GM18873 (cell line): ENCODE data around the gene TCF19.
A peak's percentile ranks its signal among the peaks of the same experiment; 100 is the strongest.

Source experiments
- ATAC-seq: cut with Tn5 transposase; IDR thresholded peaks from one replicate; pipeline ENCODE4 v1.9.1; 2021; ENCODE audit warnings: mild to moderate bottlenecking, moderate library complexity, moderate number of reproducible peaks; ENCODE audit not compliant: unreplicated experiment, low FRiP score

The TCF19 gene, protein sequence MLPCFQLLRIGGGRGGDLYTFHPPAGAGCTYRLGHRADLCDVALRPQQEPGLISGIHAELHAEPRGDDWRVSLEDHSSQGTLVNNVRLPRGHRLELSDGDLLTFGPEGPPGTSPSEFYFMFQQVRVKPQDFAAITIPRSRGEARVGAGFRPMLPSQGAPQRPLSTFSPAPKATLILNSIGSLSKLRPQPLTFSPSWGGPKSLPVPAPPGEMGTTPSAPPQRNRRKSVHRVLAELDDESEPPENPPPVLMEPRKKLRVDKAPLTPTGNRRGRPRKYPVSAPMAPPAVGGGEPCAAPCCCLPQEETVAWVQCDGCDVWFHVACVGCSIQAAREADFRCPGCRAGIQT

DNA sequence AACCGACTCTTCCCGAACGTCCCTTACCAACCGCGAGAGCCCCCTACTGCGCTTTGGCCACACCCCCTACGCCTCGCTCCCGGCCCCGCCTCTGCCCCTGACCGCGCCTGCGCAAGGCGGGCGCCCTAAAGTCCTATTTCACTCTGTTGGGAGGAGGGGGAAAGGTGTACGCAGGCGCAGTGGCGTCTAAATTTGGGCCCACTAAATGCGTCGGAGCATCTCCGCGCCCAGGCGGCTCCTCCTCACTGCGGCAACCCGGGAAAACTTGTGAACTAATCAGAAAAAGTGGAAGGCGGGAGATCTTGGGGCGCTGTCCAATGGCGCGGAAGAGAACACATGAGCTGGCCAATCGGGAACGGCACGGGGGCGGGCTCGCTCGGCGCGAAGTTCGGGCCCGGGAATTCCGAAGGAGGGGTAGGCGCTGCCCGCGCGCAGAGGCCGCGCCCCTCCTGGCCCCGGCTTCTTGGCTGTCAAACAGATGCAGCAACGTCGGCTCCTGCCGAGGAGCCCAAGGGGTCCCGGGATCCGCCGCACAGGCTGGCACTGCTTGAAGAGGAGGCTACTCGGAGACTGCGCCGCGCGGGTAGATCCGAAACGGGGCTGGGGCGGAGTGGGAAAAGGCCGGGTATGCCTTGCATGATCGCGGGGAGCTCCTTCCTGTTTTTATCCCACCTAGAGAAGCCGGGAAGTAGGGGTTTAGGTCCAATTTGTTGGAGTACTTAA, at the start of gene TCF19:
TCF19 (plus strand) TSS at position 450 of the 723 bp plus-strand sequence. CDS start 881 bp downstream, outside the sequence.
- ATAC-seq, result peak; percentile 82

DNA sequence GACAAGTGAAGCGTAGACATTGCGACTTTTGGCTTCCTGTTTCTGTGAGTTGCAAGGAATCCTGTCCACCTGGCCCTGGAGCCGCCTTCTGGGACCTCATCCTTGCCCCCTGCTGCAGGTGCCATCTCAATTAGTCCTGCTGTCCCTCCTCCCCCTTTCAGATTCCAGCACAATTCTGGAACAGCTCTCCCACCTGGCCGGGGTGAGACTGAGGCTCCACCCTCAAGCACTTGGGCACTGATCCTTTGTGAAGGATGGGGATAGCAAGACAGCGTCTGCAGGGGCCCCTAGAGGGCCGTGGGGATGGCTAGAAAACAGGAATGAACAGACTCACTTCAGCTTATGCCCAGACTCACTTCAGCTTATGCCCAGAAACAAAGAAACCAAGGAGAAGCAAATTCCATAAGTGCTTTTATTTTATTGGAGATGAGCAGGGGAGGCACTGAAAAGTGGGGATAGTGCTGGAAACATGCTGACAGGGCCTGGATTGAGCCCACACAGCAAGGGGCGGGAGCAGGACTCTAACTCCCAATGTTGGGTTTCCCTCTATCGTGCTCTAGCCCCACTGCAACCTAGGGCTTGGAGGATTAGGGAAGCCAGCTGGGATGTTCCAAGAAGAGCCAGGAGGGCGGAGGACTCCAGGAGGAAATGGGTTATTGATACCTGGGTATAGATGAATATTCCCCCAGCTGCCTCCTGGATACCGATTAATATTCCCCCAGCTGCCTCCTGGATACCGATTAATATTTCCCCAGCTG, 47.4 kb upstream of the TCF19 start:
- no peak for ATAC-seq

DNA sequence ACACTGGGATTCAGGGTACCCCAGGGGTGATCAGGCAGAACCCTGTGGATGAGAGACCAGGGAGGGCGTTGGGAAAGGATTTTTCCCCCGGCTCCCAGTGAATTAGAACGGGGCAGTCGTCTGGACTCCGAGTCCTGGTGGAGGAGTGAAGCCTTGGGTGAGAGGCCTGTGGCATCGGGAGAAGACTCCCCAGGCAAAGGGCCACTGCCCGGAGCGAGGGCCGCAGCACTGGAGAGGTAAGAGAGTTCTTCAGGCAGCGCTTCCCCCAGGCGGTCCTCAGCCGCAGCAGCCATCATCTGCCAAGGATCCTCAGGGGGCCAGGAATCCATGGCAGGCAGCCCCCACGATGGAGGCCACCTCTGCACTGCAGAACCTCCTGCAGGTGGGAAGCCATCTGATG, 46.7 kb upstream of the TCF19 start:
- no peak for ATAC-seq

DNA sequence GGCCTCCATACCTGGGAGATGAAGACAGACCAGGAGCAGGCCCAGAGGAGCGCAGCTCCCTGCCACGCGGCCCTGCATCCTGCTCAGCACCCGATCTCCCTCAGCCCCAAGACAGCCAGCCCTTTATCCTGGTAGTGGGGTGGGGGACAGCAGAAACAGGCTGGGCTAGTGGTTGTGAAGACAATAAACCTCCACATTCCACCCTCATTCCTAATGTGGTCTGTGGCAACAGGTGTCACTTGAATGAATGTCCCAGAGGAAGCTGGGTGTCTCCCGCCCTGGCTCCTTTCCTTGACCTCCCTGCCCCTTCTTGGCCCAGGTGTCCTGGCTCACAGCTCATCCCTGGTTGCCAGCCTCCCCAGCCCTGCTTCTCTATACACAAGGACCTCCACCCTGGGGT, 45.9 kb upstream of the TCF19 start, which contains the start of gene C6orf15:
C6orf15 (minus strand) TSS at position 98 of the 400 bp plus-strand sequence; CDS start at position 78, 20 bp downstream.
- no peak for ATAC-seq

DNA sequence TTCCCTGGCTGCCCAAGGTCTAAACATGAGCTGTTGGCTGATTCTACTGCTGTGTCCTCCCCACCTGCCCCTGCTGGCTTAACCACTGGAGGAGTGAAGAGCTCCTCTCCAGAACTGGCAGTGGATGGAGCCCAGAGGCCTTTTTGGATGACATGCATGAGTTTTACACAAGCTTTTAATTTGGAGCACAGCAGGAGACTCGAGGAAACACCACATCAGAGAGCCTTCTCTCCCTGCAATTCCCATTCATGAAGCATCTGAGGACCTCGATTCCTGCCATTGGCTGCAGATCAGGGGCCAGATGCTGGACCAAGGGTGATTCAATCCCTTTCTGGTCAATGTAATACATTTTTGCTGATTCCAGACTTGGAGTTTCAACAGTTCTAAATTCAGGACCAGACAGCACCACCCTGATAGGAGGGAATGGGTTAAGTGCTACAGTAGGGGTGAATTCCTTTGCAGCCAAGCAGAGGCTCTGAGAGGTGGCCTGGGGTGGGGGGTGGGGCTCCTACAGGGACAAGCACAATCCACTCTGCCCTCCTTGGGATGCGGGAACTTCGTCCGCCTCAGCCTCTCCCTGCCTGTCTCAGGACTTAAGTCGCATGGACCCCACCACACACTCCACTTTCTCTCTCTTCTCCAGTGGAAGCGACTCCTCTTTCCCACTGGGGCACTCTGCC, 44.4 kb upstream of the TCF19 start:
- ATAC-seq, result no peak

DNA sequence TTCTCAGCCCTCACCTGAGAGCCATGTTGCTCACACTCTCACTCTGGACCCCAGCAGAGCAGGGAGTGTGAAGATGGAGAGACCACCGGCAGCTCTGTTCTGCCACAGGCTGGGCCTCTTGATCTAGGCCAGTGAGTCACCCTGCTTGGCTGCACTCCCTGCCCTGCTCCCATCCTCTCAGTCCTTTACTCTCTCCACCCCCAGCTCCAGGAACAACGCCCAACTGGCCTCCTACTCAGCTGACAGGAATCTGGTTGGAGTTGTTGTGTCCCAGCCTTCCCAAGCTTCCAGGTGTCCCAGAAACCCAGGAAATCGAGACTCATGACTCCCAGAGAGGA, 43.9 kb upstream of the TCF19 start, which contains the start of gene PSORS1C1:
PSORS1C1 (plus strand) TSS at position 260 of the 338 bp plus-strand sequence. CDS start 14,833 bp downstream, outside the sequence.
- ATAC-seq, result no peak

DNA sequence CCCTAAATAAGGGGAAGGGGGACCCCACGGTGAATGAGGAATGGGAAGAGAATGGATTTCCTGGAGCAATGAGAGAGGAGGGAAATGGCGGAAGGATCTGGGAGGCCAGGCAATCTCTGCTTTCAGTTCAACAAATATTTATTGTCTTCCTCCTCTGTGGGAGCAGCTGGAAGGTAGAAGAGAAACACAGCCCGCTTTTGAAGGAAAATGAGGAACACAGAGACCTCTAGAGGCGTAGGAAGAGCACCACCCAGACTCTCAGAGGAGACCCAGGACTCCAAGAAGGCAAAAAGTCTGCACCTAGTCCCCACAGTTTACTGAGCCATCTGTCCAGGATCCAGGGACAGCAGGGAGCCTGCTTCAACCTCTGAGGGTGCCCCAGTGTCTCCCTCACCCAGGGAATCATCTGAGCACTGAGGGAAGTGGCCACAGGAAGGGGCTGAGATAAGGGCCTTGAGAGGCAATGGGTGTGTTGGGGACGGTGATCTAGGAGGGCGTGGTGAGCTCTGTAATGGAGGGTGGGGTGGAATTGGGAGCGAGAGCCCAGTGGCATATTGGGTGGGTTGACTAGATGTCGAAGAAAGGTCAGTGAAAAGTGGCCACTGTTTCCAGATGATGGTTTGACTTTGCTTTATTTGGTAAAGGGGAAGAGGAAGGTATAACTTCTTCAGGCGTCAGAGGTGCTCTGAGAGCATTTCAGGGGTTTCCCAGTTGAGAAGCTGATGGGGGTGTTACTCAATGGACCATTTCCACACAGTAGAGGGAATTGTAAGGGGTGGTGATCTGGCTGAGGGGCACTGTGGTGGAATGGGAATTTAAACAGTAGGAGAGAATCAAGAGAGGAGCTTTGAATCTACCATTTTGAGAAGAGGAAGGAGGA, 43.2 kb upstream of the TCF19 start:
- ATAC-seq, result no peak

DNA sequence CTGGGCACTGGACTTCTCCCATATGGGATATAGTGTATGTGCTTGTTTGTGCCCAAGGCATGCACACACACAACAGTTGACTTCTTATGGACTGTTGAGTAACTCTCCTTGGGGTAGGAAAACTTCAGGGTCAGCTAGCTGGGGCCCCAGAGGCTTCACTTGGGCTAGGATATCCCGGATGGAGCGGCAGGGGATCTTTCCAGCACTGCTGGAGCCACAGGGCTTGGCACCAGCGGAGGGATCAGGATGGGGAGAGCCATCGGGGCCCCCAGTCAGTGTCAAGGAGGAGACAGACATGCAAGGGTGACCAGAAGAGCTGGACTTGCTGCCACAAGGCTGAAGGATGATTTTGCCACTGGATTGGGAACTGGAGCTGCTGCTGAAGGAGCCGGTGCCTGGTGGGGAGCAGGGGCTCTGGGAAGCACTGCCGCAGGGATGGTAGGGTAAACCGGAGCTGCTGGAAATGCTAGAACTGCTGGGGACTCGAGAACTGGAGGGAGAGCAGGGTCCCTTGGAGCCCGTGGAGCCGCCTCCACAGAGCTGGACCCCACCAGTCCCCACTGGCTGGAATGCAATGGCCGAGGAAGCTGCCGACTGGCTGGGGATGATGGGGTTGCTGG, 42.3 kb upstream of the TCF19 start:
- no peak for ATAC-seq

DNA sequence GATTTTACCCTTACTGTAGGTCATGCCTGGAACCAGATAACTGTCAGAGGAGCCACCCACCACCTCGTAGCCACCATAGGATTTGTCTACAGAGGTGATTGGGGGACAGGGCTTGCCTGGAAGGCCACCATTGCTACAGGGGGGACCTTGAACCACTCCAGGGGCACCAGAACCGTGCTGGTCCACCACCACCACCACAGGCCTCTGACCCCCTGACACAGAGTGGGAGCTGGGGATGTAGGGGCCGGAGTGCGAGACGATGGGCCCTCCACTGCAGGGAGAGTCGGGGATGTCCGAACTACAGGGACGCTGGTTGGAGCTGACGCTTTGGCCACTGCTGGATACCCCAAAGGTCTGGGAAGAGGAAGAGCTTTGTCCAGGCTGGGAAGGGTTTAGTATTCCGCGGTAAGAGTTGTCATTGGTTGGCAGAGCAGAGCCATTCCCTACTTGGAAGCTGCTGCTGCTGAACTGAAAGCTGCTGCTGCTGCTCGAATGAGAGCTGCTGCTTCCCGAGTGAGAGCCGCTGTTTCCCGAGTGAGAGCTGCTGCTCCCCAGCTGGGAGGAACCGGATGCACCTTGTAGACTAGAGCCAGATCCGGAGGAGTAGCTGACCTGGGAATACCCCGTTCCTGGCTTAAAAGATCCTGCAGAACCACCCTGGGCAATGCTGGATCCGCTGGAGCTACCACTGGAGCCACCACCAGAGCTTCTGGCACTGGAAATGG, 41.6 kb upstream of the TCF19 start:
- no peak for ATAC-seq

DNA sequence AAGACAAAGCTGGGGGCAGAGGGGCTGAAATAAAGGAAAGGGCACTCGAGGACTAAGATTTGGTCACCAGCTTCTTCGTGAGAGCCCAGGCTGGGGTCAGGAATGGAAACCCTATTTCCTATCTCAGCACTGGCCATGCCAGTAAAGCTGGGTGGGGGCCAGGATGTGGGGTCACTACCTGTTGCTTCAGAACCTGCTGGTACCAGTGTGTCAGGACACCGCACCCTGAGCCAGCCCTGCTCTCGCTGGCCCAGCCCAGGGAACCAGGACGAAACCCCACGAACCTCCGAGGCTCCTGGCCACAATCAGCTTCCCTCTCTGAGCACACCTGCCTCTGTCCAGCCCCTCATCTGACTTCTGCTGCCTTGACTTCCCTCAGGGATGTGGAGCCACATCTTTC, 40.2 kb upstream of the TCF19 start:
- no peak for ATAC-seq

DNA sequence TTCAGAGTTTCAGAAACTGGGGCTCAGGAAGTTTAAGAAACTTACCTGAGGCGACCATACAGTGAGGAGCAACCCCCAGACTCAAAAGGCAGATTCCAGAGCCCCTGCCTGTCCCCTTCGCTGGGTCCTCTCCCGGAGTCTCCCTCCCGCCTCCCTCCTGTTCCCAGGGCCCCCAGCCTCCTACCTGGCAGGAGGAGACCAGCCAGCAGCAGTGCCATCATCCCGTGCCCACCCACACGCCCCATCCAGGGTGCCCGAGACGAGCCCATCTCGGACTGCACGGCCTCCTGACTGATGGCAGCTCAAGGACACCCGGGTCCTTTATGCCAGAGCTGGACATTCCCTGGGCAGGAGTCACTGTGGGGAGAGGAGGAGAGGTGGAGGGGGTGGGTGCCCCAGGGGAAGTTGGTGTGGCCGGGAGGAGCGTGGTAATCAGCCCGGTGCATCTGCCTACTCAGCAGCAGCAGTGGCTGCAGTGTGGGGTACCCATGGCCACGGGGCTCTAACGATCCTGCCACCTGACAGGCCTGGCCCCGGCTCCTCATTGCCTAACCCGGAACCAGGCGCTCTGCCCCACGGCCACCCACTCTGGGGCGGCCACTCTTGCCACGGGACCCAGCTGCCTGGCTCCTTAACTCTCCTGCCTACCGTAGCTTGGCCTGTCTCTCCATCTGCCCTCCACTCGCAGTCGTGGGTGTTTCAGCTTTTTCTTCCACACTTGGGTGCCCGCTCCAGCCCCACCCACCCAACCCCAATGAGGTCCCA, 38.1 kb upstream of the TCF19 start, which contains the start of gene CDSN:
CDSN (minus strand) TSS at position 296 of the 765 bp plus-strand sequence; CDS start at position 269, 27 bp downstream.
- ATAC-seq, result no peak

DNA sequence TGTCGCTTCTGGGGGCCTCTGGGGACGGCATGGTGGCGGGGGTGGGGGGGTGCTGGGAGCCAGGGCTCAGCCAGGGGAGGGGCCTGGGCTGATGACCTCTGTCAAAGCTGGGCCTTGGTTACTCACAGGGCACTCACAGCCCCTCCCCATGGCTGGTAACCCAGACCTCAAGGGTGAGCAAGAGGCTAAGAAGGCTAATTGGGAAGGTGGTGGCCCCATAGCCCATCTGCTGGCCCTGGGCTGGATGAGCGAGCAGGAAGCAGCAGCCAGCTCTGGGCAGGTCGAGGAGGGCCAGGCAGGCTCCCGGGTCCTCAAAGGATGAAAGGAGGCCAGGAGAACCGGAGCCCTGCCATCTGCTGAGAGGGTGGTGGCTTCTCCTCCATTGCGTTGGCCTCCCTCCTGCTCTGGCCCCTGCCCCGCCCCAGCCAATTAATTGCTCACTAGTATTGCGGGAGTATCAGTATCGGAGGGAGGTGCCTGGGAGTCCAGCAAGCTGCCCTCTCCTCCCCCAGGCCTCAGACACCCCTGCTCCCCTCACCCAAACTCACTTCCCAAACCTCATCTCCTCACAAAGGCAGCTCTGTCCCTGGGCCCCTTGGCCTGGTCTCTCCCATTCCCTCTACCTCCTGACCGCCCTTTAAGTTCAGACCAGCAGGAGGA, 37.1 kb upstream of the TCF19 start:
- no peak for ATAC-seq

DNA sequence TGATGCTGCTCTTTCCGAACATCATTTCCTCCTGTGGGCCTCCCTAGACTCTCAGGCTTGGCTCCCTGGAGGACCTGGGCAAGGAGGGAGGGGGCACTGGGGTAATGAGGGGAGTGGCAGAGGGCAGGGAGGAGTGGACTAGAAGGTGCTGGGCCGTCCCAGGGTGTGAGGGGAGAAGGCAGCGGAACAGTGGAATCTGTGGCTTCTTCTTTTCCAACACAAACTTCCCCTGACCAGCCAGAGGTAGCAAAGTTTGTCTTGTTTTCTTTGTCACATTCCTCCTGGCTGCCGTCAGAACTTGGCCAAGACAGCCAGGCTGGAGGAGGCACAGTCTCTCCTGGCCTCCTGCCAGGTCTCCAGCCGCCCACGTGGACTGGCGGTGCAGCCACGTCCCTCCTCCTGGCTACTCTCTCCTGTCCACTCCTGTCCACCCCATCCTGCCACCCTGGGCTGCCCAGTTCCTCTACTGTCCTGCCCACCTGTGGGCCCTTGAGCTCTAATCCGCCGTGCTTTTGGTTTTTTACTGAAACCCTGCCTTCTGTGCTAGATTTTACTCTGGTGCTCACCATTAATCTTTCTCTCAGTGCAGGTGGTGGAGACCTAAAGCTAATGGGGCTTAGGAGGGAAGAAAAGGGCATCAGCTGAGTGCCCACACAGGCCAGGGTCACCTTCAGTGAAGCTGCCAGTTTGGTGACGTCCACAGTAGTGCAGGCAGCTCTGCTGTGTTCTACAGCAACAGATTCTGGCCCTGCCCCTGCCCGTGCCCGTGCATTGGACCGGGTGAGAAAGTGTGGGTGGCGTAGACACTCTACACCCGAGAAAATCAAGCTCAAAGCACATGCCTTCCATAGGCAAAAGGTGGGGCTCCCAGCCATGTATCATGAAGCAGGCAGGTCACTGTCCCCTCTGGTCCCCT, 35.3 kb upstream of the TCF19 start:
- ATAC-seq, result no peak

DNA sequence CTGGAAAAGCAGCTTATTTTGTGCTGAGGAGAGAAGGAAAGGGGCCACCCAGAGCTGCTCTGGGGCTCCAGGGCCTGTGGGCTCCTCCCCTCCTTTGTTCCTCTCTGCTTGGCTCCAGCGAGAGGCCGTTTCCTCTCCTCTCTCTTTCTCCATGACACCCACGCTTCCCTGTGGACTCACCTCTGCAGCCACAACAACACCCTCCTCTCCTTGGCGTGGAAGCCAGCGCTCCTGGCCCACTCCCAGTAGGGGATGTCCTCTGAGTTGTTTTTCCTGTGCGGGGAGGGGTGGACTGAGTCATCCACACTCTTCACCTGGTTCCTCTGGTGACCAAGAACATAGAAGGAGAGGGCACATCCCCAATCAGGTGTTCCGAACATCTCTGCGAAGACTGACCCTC, 33.2 kb upstream of the TCF19 start:
- ATAC-seq, result no peak

DNA sequence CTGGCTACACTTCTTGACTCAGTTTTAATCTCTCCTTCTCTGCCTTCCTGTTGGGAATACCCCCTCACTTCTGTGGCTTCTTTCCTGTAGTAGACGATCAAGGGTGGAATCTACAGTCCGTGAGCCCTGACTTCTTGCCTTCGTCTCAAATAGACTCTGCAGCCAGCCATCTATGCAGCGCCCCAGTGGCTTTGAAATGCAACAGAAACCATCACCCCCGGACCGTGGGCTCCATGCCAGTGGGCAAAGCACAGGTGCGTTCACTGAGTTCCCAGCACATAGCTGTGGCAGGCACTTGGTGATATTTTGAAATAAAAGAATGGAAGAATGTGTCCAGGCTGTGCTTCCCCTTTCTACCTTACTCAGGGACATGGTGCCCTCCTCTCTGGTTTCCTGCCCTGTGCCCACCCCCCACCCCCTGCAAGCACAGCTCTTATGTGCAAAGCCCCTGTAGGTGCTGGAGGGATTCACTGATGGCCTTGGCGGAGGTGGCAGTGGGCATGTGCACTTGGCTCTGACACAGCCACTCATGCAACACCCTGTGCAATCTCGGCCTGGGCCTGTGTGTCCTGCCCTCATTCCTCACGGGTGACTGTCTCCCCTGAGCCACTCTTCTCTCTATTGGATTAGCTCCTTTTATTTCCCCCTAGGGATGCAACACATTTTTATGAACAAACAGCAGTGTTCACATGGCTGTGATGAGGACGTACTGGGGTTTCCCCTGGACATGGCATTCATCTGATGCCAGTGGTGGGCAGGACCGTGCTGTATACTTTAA, 32.6 kb upstream of the TCF19 start:
- no peak for ATAC-seq
